GM23338 (cell line): ENCODE measurements around the gene RAB40A. TPM values are rescaled to one million over a fixed set of nuclear protein-coding genes. Genes with fewer than 3 reads are reported as not detected.

Experiments used
- CTCF ChIP-seq, 2 experiments: fragments of 200-600 bp in 1 of 2; sonication (generic) in 1 of 2; conservative IDR thresholded peaks; 2 replicates each; pipeline versions ENCODE4 v1.5.1 to v1.6.1; 2016 to 2017; ENCODE audit warnings: antibody characterized with exemption in 2 of 2, low read depth in 2 of 2, mild to moderate bottlenecking in 2 of 2, moderate library complexity in 1 of 2
- ETS1 ChIP-seq: IDR thresholded peaks from 2 replicates; pipeline ENCODE4 v1.6.1; 2016; ENCODE audit warnings: antibody characterized with exemption
- EZH2 ChIP-seq: fragments of 200-600 bp; sonication (generic); IDR thresholded peaks from one replicate; pipeline ENCODE4 v1.8.0; 2017; ENCODE audit warnings: antibody characterized with exemption, mild to moderate bottlenecking, low read depth; ENCODE audit not compliant: unreplicated experiment
- EZH2phosphoT487 ChIP-seq: fragments of 200-600 bp; sonication (generic); IDR thresholded peaks from one replicate; pipeline ENCODE4 v1.8.1; 2018; ENCODE audit warnings: antibody characterized with exemption; ENCODE audit not compliant: unreplicated experiment
- JUNB ChIP-seq: IDR thresholded peaks from one replicate; pipeline ENCODE4 v1.6.1; 2016; ENCODE audit warnings: antibody characterized with exemption; ENCODE audit not compliant: unreplicated experiment
- NANOG ChIP-seq: IDR thresholded peaks from 2 replicates; pipeline ENCODE4 v1.6.1; 2016; ENCODE audit warnings: antibody characterized with exemption, borderline replicate concordance
- POLR2AphosphoS5 ChIP-seq: IDR thresholded peaks from 2 replicates; pipeline ENCODE4 v1.6.1; 2016; ENCODE audit warnings: antibody characterized with exemption, low read depth
- REST ChIP-seq: IDR thresholded peaks from one replicate; pipeline ENCODE4 v1.6.1; 2018; ENCODE audit warnings: antibody characterized with exemption; ENCODE audit not compliant: unreplicated experiment
- STAT1 ChIP-seq: IDR thresholded peaks from one replicate; pipeline ENCODE4 v1.6.1; 2016; ENCODE audit warnings: antibody characterized with exemption; ENCODE audit not compliant: unreplicated experiment
- ZNF114 ChIP-seq: fragments of 250-450 bp; sonication (Bioruptor Pico); IDR thresholded peaks from 2 replicates; pipeline ENCODE4 v1.5.0; 2020; ENCODE audit warnings: mild to moderate bottlenecking, moderate library complexity
- ZNF331 ChIP-seq: fragments of 250-450 bp; sonication (Bioruptor Pico); IDR thresholded peaks from 2 replicates; pipeline ENCODE4 v1.5.0; 2020; ENCODE audit warnings: low read depth, mild to moderate bottlenecking, moderate library complexity
- polyA plus RNA-seq: library from polyadenylated mRNA; unstranded; fragments of >200 nt; fragmentation: Nextera tagmentation; extraction: Ambion mirVana; gene quantifications from 2 replicates; pipeline ENCODE4 v1.2.1, GENCODE V29; 2016
- total RNA-seq: library from RNA; depleted of rRNA; stranded (reverse); fragments of >200 nt; shearing (Covaris generic); gene quantifications from 2 replicates; pipeline ENCODE4 v1.2.3, GENCODE V29; 2014; rRNA removed

The RAB40A gene
- total and polyA plus RNA-seq, 2 experiments from 2014 or later: 2.0 TPM; not detected in 1

GRCh38 chrX:103453655-103454054 lies 65.6 kb downstream of the RAB40A start (continued):
- TF ChIP-seq ETS1: no peak
- TF ChIP-seq STAT1: no peak
- TF ChIP-seq CTCF (conservative IDR thresholded peaks at IDR 0.05; ENCODE audit: low read depth in 2 of 2): no peak
- no peak for TF ChIP-seq EZH2phosphoT487
- TF ChIP-seq JUNB: no peak
- TF ChIP-seq REST: no peak
- TF ChIP-seq ZNF114 (CRISPR knock-in tag): no peak
- TF ChIP-seq POLR2AphosphoS5: no peak
- no peak for TF ChIP-seq ZNF331 (CRISPR knock-in tag)
- no peak for TF ChIP-seq NANOG
- no peak for TF ChIP-seq EZH2

Other genes with a start within 250 kb of the RAB40A start
- 1.8 and 2.0 TPM in 2 replicates for gene TCEAL5, start 242.7 kb downstream of the RAB40A start, total RNA-seq
- gene TCEAL5, start 242.7 kb downstream of the RAB40A start, polyA plus RNA-seq: 20.8 and 22.4 TPM in 2 replicates
- gene BEX2, start 208.5 kb downstream of the RAB40A start, total RNA-seq: 37.5 and 49.8 TPM in 2 replicates
- 87.9 and 99.5 TPM in 2 replicates for gene BEX2, start 208.5 kb downstream of the RAB40A start, polyA plus RNA-seq
- gene TCEAL7, start 189.2 kb downstream of the RAB40A start, total RNA-seq: 7.3 and 16.5 TPM in 2 replicates
- 17.2 and 20.2 TPM in 2 replicates for gene TCEAL7, start 189.2 kb downstream of the RAB40A start, polyA plus RNA-seq
- gene TCEAL9, start 163.0 kb downstream of the RAB40A start, total RNA-seq: 31.6 and 37.1 TPM in 2 replicates
- 174 and 184 TPM in 2 replicates for gene TCEAL9, start 163.0 kb downstream of the RAB40A start, polyA plus RNA-seq
- 427 and 472 TPM in 2 replicates for gene BEX3, start 143.0 kb downstream of the RAB40A start, total RNA-seq
- gene BEX3, start 143.0 kb downstream of the RAB40A start, polyA plus RNA-seq: 682 and 714 TPM in 2 replicates
- 18.0 and 25.4 TPM in 2 replicates for gene TCEAL4, start 66.0 kb upstream of the RAB40A start, total RNA-seq
- 125 and 148 TPM in 2 replicates for gene TCEAL4, start 66.0 kb upstream of the RAB40A start, polyA plus RNA-seq
- 5.0 and 5.2 TPM in 2 replicates for gene TCEAL3, start 88.5 kb upstream of the RAB40A start, total RNA-seq
- gene TCEAL3, start 88.5 kb upstream of the RAB40A start, polyA plus RNA-seq: 30.6 and 31.1 TPM in 2 replicates
- gene TCEAL1, start 109.5 kb upstream of the RAB40A start, total RNA-seq: 5.8 and 10.9 TPM in 2 replicates
- 8.8 and 11.0 TPM in 2 replicates for gene TCEAL1, start 109.5 kb upstream of the RAB40A start, polyA plus RNA-seq
- 269 and 311 TPM in 2 replicates for gene MORF4L2, start 167.2 kb upstream of the RAB40A start, total RNA-seq
- gene MORF4L2, start 167.2 kb upstream of the RAB40A start, polyA plus RNA-seq: 297 and 315 TPM in 2 replicates
- gene TMEM31, start 191.4 kb upstream of the RAB40A start, total RNA-seq: not detected in 2 replicates
- 0.60 and 0.85 TPM in 2 replicates for gene TMEM31, start 191.4 kb upstream of the RAB40A start, polyA plus RNA-seq